Trophoblast cell (in vitro differentiated cells and primary cell): ENCODE data around the gene RREB1.

ENCODE experiments used
- DNase-seq, 2 donors: peaks; one replicate each; pipeline ENCODE4 v3.0.0-alpha.2; 2016
- H2AFZ ChIP-seq: 2 replicates; pipeline ENCODE4 v1.6.1; 2013; ENCODE audit warnings: low read length, moderate library complexity, mild to moderate bottlenecking; ENCODE audit not compliant: insufficient read depth, poor library complexity
- H2AK5ac ChIP-seq: 2 replicates; pipeline ENCODE4 v1.6.1; 2013; ENCODE audit warnings: mild to moderate bottlenecking, low read length
- H2BK120ac ChIP-seq: 2 replicates; pipeline ENCODE4 v1.6.1; 2013; ENCODE audit warnings: low read length, mild to moderate bottlenecking, moderate library complexity; ENCODE audit not compliant: insufficient read depth, poor library complexity
- H2BK12ac ChIP-seq: 2 replicates; pipeline ENCODE4 v1.6.1; 2013; ENCODE audit warnings: mild to moderate bottlenecking, low read length, moderate library complexity
- H2BK5ac ChIP-seq: 2 replicates; pipeline ENCODE4 v1.6.1; 2013; ENCODE audit warnings: low read length, low read depth, moderate library complexity, mild to moderate bottlenecking; ENCODE audit not compliant: poor library complexity
- H3K14ac ChIP-seq: 2 replicates; pipeline ENCODE4 v1.6.1; 2013; ENCODE audit warnings: mild to moderate bottlenecking, low read length
- H3K18ac ChIP-seq: 2 replicates; pipeline ENCODE4 v1.6.1; 2013; ENCODE audit warnings: mild to moderate bottlenecking, low read length
- H3K23ac ChIP-seq: 2 replicates; pipeline ENCODE4 v1.6.1; 2013; ENCODE audit warnings: low read length
- H3K27ac ChIP-seq: 2 replicates; pipeline ENCODE4 v1.5.1; 2013; ENCODE audit warnings: low read depth, mild to moderate bottlenecking, inconsistent platforms, low read length, moderate library complexity
- H3K27me3 ChIP-seq: 2 replicates; pipeline ENCODE4 v1.6.1; 2013; ENCODE audit warnings: inconsistent platforms, mild to moderate bottlenecking, low read length, moderate library complexity; ENCODE audit not compliant: insufficient read depth
- H3K36me3 ChIP-seq, 2 experiments: 1 replicate in 1 of 2; 2 replicates in 1 of 2; pipeline ENCODE4 v1.6.1; 2013; ENCODE audit warnings: low read length in 2 of 2, mild to moderate bottlenecking in 2 of 2, moderate library complexity in 1 of 2; ENCODE audit not compliant: insufficient read depth in 2 of 2, control insufficient read depth in 1 of 2
- H3K4ac ChIP-seq: 2 replicates; pipeline ENCODE4 v1.6.1; 2013; ENCODE audit warnings: low read depth, mild to moderate bottlenecking, low read length, moderate library complexity
- H3K4me1 ChIP-seq, 2 experiments: 1 replicate in 1 of 2; 2 replicates in 1 of 2; pipeline ENCODE4 v1.6.1; 2013; ENCODE audit warnings: low read length in 2 of 2, mild to moderate bottlenecking in 2 of 2, moderate library complexity in 1 of 2; ENCODE audit not compliant: insufficient read depth in 2 of 2, control insufficient read depth in 1 of 2
- H3K4me2 ChIP-seq: 2 replicates; pipeline ENCODE4 v1.6.1; 2013; ENCODE audit warnings: inconsistent platforms, mild to moderate bottlenecking, low read length, moderate library complexity
- H3K4me3 ChIP-seq: 2 replicates; pipeline ENCODE4 v1.5.1; 2013; ENCODE audit warnings: mild to moderate bottlenecking, low read depth, low read length, inconsistent platforms
- H3K79me1 ChIP-seq: one replicate; pipeline ENCODE4 v1.6.1; 2013; ENCODE audit warnings: low read length
- H3K79me2 ChIP-seq: 2 replicates; pipeline ENCODE4 v1.6.1; 2013; ENCODE audit warnings: low read length, mild to moderate bottlenecking; ENCODE audit not compliant: control insufficient read depth, insufficient read depth, poor library complexity
- H3K9ac ChIP-seq: 2 replicates; pipeline ENCODE4 v1.6.1; 2013; ENCODE audit warnings: mild to moderate bottlenecking, low read length
- H3K9me3 ChIP-seq: 2 replicates; pipeline ENCODE4 v1.6.1; 2013; ENCODE audit warnings: low read depth, mild to moderate bottlenecking, control low read depth, inconsistent platforms, low read length; ENCODE audit not compliant: insufficient read depth
- H4K12ac ChIP-seq: 2 replicates; pipeline ENCODE4 v1.6.1; 2013; ENCODE audit warnings: low read depth, mild to moderate bottlenecking, low read length, moderate library complexity
- H4K8ac ChIP-seq: 2 replicates; pipeline ENCODE4 v1.6.1; 2013; ENCODE audit warnings: low read depth, mild to moderate bottlenecking, low read length, moderate library complexity
- H4K91ac ChIP-seq: one replicate; pipeline ENCODE4 v1.6.1; 2013; ENCODE audit warnings: low read depth, mild to moderate bottlenecking, low read length, moderate library complexity
- WGBS: extraction: QIAGEN DNeasy Blood & Tissue Kit; methylation state at CpG from one replicate; pipeline ENCODE4 v1.1.7; 2013; ENCODE audit warnings: missing lambda C conversion rate; ENCODE audit not compliant: insufficient read length, insufficient coverage; ENCODE audit errors: extremely low coverage; 5-methylcytosine and 5-hydroxymethylcytosine counted together

Gene RREB1

DNA sequence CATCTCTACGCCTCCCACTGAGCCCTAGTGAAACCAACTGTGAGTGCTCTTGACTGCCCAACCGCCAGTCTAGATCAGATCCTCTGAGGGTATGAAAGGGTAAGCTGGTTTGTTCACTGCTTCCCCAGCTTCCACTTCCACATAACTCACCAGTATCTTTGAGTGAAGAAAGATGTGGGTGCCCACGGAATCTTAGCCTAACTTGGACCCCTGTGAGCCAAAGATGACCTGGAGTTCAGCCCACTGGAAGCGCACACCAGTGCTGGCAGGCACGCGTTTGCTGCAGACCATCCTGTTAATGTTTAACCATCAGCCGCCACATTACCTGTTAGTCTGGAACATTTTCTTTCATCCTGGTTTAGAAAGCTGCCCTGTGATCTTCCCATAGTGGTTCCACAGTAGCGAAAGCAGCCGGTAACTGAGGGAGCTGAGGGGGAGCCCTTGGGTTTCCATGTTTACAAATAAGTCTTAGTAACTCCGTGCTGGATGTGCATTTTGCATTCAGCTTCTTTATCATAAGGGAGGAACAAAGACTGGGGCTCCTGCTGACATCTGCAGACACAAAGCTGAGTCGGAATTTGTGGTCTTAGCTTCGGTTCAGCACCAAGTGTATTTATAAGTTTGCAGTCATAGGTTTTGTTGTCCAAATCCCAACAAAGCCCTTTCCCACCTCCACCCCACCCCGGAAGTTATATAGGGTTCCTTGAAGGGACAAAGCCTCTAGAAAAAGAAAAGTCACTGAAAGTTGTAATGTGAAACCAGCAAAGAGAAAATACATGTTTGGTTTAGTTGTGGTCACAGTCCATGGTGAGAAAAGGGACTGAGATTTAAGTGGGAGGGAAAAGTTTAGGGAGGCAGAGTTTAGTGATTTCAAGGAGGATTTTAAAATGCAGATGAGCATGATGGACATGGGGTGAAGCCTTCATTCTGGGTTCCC, 134.2 kb downstream of the RREB1 start:
- H2AFZ ChIP-seq, result no peak overlapping the region
- peaks cover 0 to 3% of the 10 kb centered on the region in 2 experiments for H3K4me1 ChIP-seq
- H2AK5ac ChIP-seq, result no peak overlapping the region
- H3K79me2 ChIP-seq, result no peaks in the 10 kb centered on the region
- H3K36me3 ChIP-seq, result peaks cover 40 to 45% of the 10 kb centered on the region in 2 experiments
- no peak overlapping the region for H3K4me3 ChIP-seq
- no peak overlapping the region for H3K4me2 ChIP-seq
- H4K12ac ChIP-seq, result no peak overlapping the region
- no CpG with 5 or more reads among the region's 13 CpGs for WGBS
- H4K91ac ChIP-seq, result no peak overlapping the region
- H3K27ac ChIP-seq, result no peak overlapping the region
- H3K14ac ChIP-seq, result no peak overlapping the region
- H3K4ac ChIP-seq, result no peak overlapping the region
- peak overlapping the region; percentile 9 for H4K8ac ChIP-seq
- H2BK12ac ChIP-seq, result no peak overlapping the region
- no peak overlapping the region for H2BK120ac ChIP-seq
- H3K79me1 ChIP-seq, result no peaks in the 10 kb centered on the region
- H2BK5ac ChIP-seq, result no peak overlapping the region
- no peaks in the 10 kb centered on the region for H3K27me3 ChIP-seq
- DNase-seq, result no peak
- H3K18ac ChIP-seq, result no peak overlapping the region
- H3K9me3 ChIP-seq, result no peaks in the 10 kb centered on the region
- H3K9ac ChIP-seq, result no peak overlapping the region
- no peak overlapping the region for H3K23ac ChIP-seq

DNA sequence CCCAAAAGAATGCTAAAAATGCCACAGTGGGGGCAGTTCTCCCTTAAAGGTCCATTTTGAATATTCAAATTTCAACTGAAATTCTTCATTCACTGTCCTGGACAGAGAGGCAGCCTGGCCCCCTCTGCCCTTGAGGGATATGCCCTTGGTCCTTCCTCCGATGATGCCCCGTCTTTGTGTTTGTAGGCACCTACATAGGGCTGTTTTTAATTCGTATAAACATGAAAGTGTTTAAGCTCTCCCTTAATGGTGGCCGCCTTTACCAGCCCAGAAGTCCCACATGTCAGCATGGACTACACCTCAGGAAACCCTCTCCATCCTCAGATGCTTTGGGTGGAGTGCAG, 135.0 kb downstream of the RREB1 start:
- Histone ChIP-seq H4K8ac (no peak overlapping the region), H3K14ac (no peak overlapping the region), H3K23ac (no peak overlapping the region), H3K9ac (no peak overlapping the region), H3K27ac (no peak overlapping the region), H3K9me3 (no peaks in the 10 kb centered on the region), H3K4me2 (no peak overlapping the region), H3K4ac (no peak overlapping the region), H3K79me2 (no peaks in the 10 kb centered on the region), H2AFZ (no peak overlapping the region), H3K4me1 (peaks cover 0 to 3% of the 10 kb centered on the region in 2 experiments), H3K79me1 (no peaks in the 10 kb centered on the region), H4K91ac (no peak overlapping the region), H2BK120ac (no peak overlapping the region), H3K18ac (no peak overlapping the region), H2AK5ac (no peak overlapping the region), H3K36me3 (peaks cover 46 to 51% of the 10 kb centered on the region in 2 experiments), H2BK12ac (no peak overlapping the region), H4K12ac (no peak overlapping the region), H3K27me3 (no peaks in the 10 kb centered on the region), H3K4me3 (no peak overlapping the region), H2BK5ac (no peak overlapping the region)
- DNase-seq, result no peak
- no CpG with 5 or more reads among the region's 4 CpGs for WGBS

DNA sequence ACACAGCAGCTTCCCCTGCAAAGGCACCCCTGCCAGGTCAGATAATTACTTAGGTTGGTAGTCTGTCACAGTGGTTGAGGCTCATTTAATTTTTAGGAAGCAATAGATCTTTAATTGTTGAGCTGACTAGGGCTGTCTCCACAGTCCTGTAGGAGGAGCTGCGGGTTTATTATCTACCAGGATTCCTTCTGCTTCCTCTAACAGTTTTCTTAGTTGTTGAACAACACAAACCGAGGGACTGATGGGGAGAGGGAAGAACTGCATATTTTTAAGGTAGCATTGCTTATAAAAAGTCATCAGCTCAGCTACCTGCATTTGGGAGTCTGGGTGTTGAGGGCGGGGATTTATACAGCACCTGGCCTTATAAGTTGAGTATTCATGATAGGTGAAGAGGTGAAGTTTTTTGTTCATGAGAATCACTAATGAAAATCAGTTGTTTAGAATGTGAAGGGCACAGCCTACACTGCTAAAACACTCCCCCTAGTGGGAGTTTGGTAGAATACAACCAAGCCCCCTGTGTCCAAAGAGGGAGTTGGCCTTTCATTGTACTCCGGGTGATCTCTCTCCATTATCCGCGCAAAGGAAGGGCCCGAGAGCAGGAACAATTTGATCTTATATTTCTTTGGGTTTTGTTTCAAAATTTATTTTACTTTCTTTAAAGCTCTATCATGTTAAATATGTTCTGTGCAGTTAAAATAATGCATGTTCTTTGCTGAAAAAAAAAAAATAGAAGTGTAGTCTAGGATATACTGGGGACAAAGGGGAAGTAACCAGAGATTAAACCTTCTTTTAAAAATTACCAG, 135.6 kb downstream of the RREB1 start:
- H3K4me1 ChIP-seq, result peaks cover 0 to 3% of the 10 kb centered on the region in 2 experiments
- H2AFZ ChIP-seq, result no peak overlapping the region
- peaks cover 52 to 56% of the 10 kb centered on the region in 2 experiments for H3K36me3 ChIP-seq
- H3K27ac ChIP-seq, result peak overlapping the region; percentile 48
- peak; percentile 24 to 84 for DNase-seq
- H4K8ac ChIP-seq, result no peak overlapping the region
- no peak overlapping the region for H3K9ac ChIP-seq
- no peak overlapping the region for H2BK120ac ChIP-seq
- H3K23ac ChIP-seq, result no peak overlapping the region
- H2BK5ac ChIP-seq, result no peak overlapping the region
- H3K9me3 ChIP-seq, result no peaks in the 10 kb centered on the region
- H4K91ac ChIP-seq, result no peak overlapping the region
- H3K79me1 ChIP-seq, result no peaks in the 10 kb centered on the region
- H3K18ac ChIP-seq, result no peak overlapping the region
- no CpG with 5 or more reads among the region's 7 CpGs for WGBS
- no peaks in the 10 kb centered on the region for H3K79me2 ChIP-seq
- H2AK5ac ChIP-seq, result no peak overlapping the region
- H3K14ac ChIP-seq, result no peak overlapping the region
- no peaks in the 10 kb centered on the region for H3K27me3 ChIP-seq
- no peak overlapping the region for H3K4ac ChIP-seq
- no peak overlapping the region for H2BK12ac ChIP-seq
- no peak overlapping the region for H4K12ac ChIP-seq
- no peak overlapping the region for H3K4me2 ChIP-seq
- H3K4me3 ChIP-seq, result no peak overlapping the region

DNA sequence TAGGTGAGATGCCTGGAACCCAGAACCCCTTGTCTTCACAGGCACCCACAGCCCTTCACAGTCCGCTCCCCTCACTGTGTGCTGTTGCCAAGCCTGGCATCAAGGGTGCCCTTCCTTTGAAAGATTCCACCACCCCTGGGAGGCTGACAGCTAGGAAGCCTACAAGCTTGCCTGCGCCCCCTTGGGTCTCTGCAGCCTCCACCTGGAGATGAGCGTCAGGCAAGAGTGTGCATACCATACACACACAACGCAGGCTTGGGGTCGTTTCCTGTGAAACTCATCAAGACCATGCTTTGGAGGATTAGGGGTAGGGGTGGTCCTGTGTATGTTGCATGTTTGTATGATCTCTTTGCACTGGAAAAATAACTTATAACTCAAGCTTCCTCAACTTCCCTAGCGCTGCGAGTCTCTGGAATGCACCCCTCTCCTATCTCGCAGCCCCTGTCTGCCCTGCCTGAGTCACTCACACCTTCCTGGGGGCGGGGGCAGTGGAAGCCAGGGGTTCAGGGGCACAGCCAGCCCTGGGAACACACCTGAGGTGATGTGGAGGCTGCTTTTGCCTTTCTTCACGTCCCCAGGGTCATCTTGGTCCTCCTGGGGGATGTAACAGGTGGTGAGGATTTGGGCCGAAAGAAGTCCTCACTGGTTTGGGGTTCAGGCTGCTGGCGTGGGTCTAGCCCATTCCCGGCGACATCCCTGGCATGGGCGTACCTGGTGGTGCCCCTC, 138.1 kb downstream of the RREB1 start:
- no peaks in the 10 kb centered on the region for H3K79me2 ChIP-seq
- peaks cover 56 to 60% of the 10 kb centered on the region in 2 experiments for H3K36me3 ChIP-seq
- H3K4me2 ChIP-seq, result no peak overlapping the region
- H3K9me3 ChIP-seq, result no peaks in the 10 kb centered on the region
- no peak overlapping the region for H4K8ac ChIP-seq
- H3K23ac ChIP-seq, result no peak overlapping the region
- no peak overlapping the region for H2AFZ ChIP-seq
- H2BK120ac ChIP-seq, result no peak overlapping the region
- H4K12ac ChIP-seq, result no peak overlapping the region
- DNase-seq, result no peak
- no peak overlapping the region for H2AK5ac ChIP-seq
- H3K9ac ChIP-seq, result no peak overlapping the region
- H3K18ac ChIP-seq, result no peak overlapping the region
- H3K27ac ChIP-seq, result no peak overlapping the region
- H2BK12ac ChIP-seq, result no peak overlapping the region
- peaks cover 0 to 3% of the 10 kb centered on the region in 2 experiments for H3K4me1 ChIP-seq
- H3K4ac ChIP-seq, result no peak overlapping the region
- no peaks in the 10 kb centered on the region for H3K79me1 ChIP-seq
- H3K4me3 ChIP-seq, result no peak overlapping the region
- no peak overlapping the region for H4K91ac ChIP-seq
- H3K27me3 ChIP-seq, result no peaks in the 10 kb centered on the region
- H3K14ac ChIP-seq, result no peak overlapping the region
- no peak overlapping the region for H2BK5ac ChIP-seq
- WGBS, result no CpG with 5 or more reads among the region's 15 CpGs
